ENCODE data around the gene DROSHA. TPM values are rescaled to one million over a fixed set of nuclear protein-coding genes. Genes with fewer than 3 reads are reported as not detected.

Gene DROSHA
- total and polyA plus RNA-seq, 7 donors: 18.2 to 50.5 (median 29.2) TPM

DNA sequence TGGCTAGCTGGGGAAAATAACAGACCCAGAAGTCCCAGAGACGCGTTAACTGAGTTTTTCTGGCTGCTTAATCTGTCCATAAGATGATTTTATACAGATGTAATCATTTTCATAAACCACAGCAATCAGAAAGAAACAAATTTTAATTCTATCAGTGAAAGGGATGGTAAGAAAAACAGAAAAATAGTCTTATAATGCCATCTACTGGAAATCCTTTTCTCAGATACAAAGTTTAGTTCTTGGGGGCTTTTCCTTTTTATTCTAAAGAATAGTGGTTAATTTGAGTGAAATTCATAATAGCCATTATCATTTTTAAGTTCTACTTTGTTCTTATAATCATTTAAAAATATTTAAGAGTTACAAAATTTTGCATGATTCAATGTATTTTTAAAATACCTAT lies 44.4 kb downstream of the DROSHA start:
- no peak for ATAC-seq
- H3K36me3 ChIP-seq (ENCODE audit: insufficient read depth in 1 of 2, low read depth in 1 of 2): peaks cover 4 to 54% of the 10 kb centered on the region in 2 donors

DNA sequence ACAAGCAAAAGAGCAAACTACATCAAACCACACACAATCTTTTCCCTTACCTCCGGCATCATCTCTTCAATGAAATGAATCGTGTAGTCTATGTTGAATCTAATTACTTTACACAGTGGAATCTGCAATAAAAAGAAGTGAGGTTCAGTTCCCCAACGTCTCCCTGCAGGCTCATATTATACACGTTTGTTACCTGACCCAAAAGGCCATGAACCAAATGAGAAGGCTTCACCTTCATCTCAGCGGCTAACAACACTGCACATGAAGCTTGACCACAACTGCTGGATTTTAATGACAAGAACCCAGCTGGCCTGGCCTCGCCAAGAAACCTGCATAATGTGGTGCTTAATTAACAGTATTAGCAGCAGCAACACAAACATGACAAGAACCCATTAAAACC lies 45.5 kb downstream of the DROSHA start:
- Histone ChIP-seq H3K36me3 (ENCODE audit: insufficient read depth in 1 of 2, low read depth in 1 of 2) (peaks cover 4 to 55% of the 10 kb centered on the region in 2 donors), H3K9me3 (no peaks in the 10 kb centered on the region), H3K27me3 (ENCODE audit: insufficient read depth in 3 of 3, low read length in 2 of 3) (no peaks in the 10 kb centered on the region), H3K27ac (no peak overlapping the region), H3K4me1 (peaks cover 20% of the 10 kb centered on the region), H3K4me3 (no peak overlapping the region)
- ATAC-seq (no peak), DNase-seq (no peak)
- TF ChIP-seq, protein P1, sequence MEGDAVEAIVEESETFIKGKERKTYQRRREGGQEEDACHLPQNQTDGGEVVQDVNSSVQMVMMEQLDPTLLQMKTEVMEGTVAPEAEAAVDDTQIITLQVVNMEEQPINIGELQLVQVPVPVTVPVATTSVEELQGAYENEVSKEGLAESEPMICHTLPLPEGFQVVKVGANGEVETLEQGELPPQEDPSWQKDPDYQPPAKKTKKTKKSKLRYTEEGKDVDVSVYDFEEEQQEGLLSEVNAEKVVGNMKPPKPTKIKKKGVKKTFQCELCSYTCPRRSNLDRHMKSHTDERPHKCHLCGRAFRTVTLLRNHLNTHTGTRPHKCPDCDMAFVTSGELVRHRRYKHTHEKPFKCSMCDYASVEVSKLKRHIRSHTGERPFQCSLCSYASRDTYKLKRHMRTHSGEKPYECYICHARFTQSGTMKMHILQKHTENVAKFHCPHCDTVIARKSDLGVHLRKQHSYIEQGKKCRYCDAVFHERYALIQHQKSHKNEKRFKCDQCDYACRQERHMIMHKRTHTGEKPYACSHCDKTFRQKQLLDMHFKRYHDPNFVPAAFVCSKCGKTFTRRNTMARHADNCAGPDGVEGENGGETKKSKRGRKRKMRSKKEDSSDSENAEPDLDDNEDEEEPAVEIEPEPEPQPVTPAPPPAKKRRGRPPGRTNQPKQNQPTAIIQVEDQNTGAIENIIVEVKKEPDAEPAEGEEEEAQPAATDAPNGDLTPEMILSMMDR (IDR thresholded peaks at IDR 0.05): no peak
- 36 to 63% (median 40%) methylated on average over 6 of the region's 6 CpGs for WGBS, 3 donors
- intact Hi-C loops (cut with DNase I): no loop called here

More for the DNA sequence above, 44.4 kb downstream of the DROSHA start:
- Histone ChIP-seq H3K4me1 (peaks cover 20% of the 10 kb centered on the region), H3K27me3 (ENCODE audit: insufficient read depth in 3 of 3, low read length in 2 of 3) (no peaks in the 10 kb centered on the region), H3K9me3 (no peaks in the 10 kb centered on the region), H3K27ac (no peak overlapping the region), H3K4me3 (no peak overlapping the region)
- TF ChIP-seq, protein P1 (IDR thresholded peaks at IDR 0.05): no peak
- intact Hi-C loops (cut with DNase I): no loop called here
- no peak for DNase-seq
- 85 to 92% (median 88%) methylated on average over 2 of the region's 2 CpGs for WGBS, 3 donors

DNA sequence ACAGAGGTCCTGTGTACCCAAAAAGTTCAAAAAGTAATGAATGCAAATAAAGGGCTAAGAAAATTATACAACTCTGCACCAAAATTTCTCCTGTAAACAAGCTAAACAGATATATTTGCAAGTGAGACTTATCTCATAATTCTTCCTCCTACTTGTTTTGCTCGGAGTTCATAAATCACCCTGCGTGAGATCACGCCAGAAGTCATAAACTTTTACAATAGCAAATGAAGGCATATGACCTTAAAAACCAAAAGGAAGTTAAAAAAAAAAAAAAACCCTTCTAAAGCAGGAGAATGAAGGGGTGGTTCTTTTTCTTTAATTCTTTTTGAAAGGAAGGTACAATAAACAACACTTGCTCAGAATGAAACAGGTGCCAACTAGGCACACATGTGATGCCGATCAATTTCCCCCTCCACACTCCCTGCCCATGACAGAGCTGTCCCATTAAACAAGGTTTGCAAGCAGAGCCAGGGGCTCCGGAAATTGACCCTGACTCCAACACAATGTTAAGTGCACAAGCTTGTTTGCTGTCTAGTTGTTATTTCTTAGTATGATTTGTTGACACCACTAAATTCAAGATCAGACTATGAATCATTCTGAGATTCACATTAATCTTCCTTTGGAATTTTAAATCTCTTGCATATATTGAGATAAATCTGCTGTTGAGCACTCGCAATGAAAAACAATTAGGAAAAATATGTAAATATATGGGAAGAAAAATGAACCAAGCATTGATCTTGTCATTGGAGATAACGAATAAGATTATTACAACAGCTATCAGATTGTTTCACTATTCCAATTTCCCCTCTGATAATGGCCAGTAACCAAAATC lies 46.3 kb downstream of the DROSHA start:
- WGBS, 3 donors: 37 to 43% (median 40%) methylated on average over 7 of the region's 7 CpGs
- Histone ChIP-seq H3K27me3 (ENCODE audit: insufficient read depth in 3 of 3, low read length in 2 of 3) (no peaks in the 10 kb centered on the region), H3K4me1 (peaks cover 20% of the 10 kb centered on the region), H3K9me3 (no peaks in the 10 kb centered on the region), H3K4me3 (no peak overlapping the region), H3K36me3 (ENCODE audit: insufficient read depth in 1 of 2, low read depth in 1 of 2) (peaks cover 4 to 59% of the 10 kb centered on the region in 2 donors), H3K27ac (peak overlapping the region; percentile 39)
- DNase-seq (no peak), ATAC-seq (peak in 1 of 4 donors; percentile 49)
- TF ChIP-seq, protein P1 (IDR thresholded peaks at IDR 0.05): no peak
- intact Hi-C loops (cut with DNase I): no loop called here

DNA sequence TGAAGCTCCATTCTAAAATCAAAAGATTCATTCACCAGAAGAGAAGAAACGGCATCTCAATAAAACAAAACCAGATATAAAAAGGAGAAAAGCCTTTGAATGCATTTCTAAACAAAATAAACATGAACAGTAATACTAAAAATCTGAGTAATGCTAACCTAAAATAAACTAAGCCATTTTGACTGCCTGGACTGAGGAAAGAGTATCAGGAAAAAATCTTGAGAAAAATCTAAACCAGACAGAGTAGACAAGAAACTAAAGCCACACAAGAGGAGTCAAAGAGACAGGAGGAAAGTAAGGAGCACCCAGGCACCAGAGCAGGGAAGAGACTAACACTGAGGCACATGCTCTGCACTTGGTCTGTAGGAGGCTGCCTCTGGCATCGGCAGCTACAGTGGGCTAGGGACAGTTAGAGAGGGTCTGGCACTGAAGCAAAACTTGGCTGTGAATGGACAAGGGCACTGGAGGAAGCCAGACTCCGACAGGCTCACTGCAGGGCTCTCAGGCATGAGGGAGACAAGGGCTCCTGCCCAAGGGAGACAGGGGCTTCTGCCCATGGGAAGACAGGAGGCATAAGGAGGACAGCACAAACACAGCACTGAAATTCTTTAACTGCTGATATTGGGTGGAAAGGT lies 50.2 kb downstream of the DROSHA start:
- ATAC-seq (no peak), DNase-seq (no peak)
- whole genome bisulfite sequencing, 3 donors: 80 to 90% (median 82%) methylated on average over 3 of the region's 3 CpGs
- peaks cover 30% of the 10 kb centered on the region for H3K4me1 ChIP-seq
- intact Hi-C loops (cut with DNase I): no loop called here
- no peaks in the 10 kb centered on the region for H3K9me3 ChIP-seq
- no peak overlapping the region for H3K4me3 ChIP-seq
- no peaks in the 10 kb centered on the region for H3K27me3 ChIP-seq (ENCODE audit: insufficient read depth in 3 of 3, low read length in 2 of 3)
- peaks cover 0 to 43% of the 10 kb centered on the region in 2 donors for H3K36me3 ChIP-seq (ENCODE audit: insufficient read depth in 1 of 2, low read depth in 1 of 2)
- no peak overlapping the region for H3K27ac ChIP-seq
- TF ChIP-seq, protein P1 (IDR thresholded peaks at IDR 0.05): no peak
